WTC11 (cell line): Measurements from ENCODE around the gene FCN1. TPM values are rescaled to one million over a fixed set of nuclear protein-coding genes. Genes with fewer than 3 reads are reported as not detected.

Experiments used
- ATAC-seq: fragments of 200-7000 bp; cut with Tn5 transposase; 2 replicates; pipeline ENCODE4 v1.10.0; 2021; ENCODE audit warnings: mild to moderate bottlenecking, moderate library complexity
- CTCF ChIA-PET: fragments of 300-600 bp; sonication (Branson Sonifier 250); formaldehyde crosslinking; loops from one replicate; lab custom pipeline; 2021; ENCODE audit warnings: antibody characterized with exemption; lab: Charles Lee
- POLR2A ChIA-PET: fragments of 350-600 bp; sonication (Branson Sonifier 250); formaldehyde crosslinking; loops from one replicate; lab custom pipeline; 2021; ENCODE audit warnings: antibody characterized with exemption; lab: Charles Lee
- DNase-seq: peaks from one replicate; pipeline ENCODE4 v3.0.0; 2021; ENCODE audit warnings: low spot score
- H3K27ac Mint-ChIP-seq: 2 replicates; pipeline ENCODE4 v1.8.0; 2021; ENCODE audit warnings: mixed read lengths
- H3K27me3 Mint-ChIP-seq: 2 replicates; pipeline ENCODE4 v1.8.0; 2021; ENCODE audit warnings: low read depth, mild to moderate bottlenecking, moderate library complexity, mixed read lengths
- H3K36me3 Mint-ChIP-seq: 2 replicates; pipeline ENCODE4 v1.8.0; 2021; ENCODE audit warnings: mixed read lengths
- H3K4me1 Mint-ChIP-seq: 2 replicates; pipeline ENCODE4 v1.8.0; 2022; ENCODE audit warnings: mixed read lengths
- H3K4me3 Mint-ChIP-seq: 2 replicates; pipeline ENCODE4 v1.8.0; 2021; ENCODE audit warnings: mild to moderate bottlenecking, moderate library complexity, mixed read lengths
- H3K9me3 Mint-ChIP-seq: 2 replicates; pipeline ENCODE4 v1.8.0; 2021; ENCODE audit warnings: mixed read lengths
- CREB1 ChIP-seq: sonication (generic); formaldehyde crosslinking; IDR thresholded peaks from 2 replicates; pipeline ENCODE4 v1.8.0; 2023; ENCODE audit warnings: mild to moderate bottlenecking, missing genetic modification reagents
- EMX1 ChIP-seq: fragments of 250-450 bp; sonication (Bioruptor Pico); IDR thresholded peaks from 2 replicates; pipeline ENCODE4 v1.8.0; 2021; ENCODE audit warnings: mild to moderate bottlenecking
- ESRRA ChIP-seq: sonication (generic); formaldehyde crosslinking; IDR thresholded peaks from 2 replicates; pipeline ENCODE4 v1.8.1; 2022; ENCODE audit warnings: mild to moderate bottlenecking, missing genetic modification reagents, borderline replicate concordance
- FOXK1 ChIP-seq: sonication (generic); formaldehyde crosslinking; IDR thresholded peaks from 2 replicates; pipeline ENCODE4 v1.8.0; 2022; ENCODE audit warnings: mild to moderate bottlenecking, moderate library complexity, missing genetic modification reagents
- GABPB1 ChIP-seq: sonication (generic); formaldehyde crosslinking; IDR thresholded peaks from 2 replicates; pipeline ENCODE4 v1.8.1; 2023; ENCODE audit warnings: mild to moderate bottlenecking, missing genetic modification reagents
- JAZF1 ChIP-seq: fragments of 250-450 bp; sonication (Bioruptor Pico); IDR thresholded peaks from 2 replicates; pipeline ENCODE4 v1.9.0; 2021; ENCODE audit warnings: moderate library complexity, mild to moderate bottlenecking, inconsistent platforms
- NFYB ChIP-seq: sonication (generic); formaldehyde crosslinking; conservative IDR thresholded peaks from 2 replicates; pipeline ENCODE4 v1.8.0; 2022; ENCODE audit warnings: low read depth, missing genetic modification reagents
- NR2C2 ChIP-seq: sonication (generic); formaldehyde crosslinking; IDR thresholded peaks from 2 replicates; pipeline ENCODE4 v1.8.0; 2022; ENCODE audit warnings: mild to moderate bottlenecking, missing genetic modification reagents
- NR3C1 ChIP-seq: sonication (generic); formaldehyde crosslinking; conservative IDR thresholded peaks from 2 replicates; pipeline ENCODE4 v1.8.1; 2023; ENCODE audit warnings: low read depth, mild to moderate bottlenecking, missing genetic modification reagents
- RORB ChIP-seq: fragments of 250-450 bp; sonication (Bioruptor Pico); IDR thresholded peaks from 2 replicates; pipeline ENCODE4 v1.9.0; 2021; ENCODE audit warnings: mild to moderate bottlenecking
- TEAD4 ChIP-seq: sonication (generic); formaldehyde crosslinking; IDR thresholded peaks from 2 replicates; pipeline ENCODE4 v1.8.0; 2022; ENCODE audit warnings: mild to moderate bottlenecking, missing genetic modification reagents
- ZBTB21 ChIP-seq: sonication (generic); formaldehyde crosslinking; IDR thresholded peaks from 2 replicates; pipeline ENCODE4 v1.8.1; 2023; ENCODE audit warnings: mild to moderate bottlenecking, missing genetic modification reagents, borderline replicate concordance
- ZNF219 ChIP-seq: sonication (generic); formaldehyde crosslinking; IDR thresholded peaks from 2 replicates; pipeline ENCODE4 v1.8.0; 2023; ENCODE audit warnings: missing genetic modification reagents, mild to moderate bottlenecking, borderline replicate concordance
- ZNF396 ChIP-seq: fragments of 250-450 bp; sonication (Bioruptor Pico); IDR thresholded peaks from 2 replicates; pipeline ENCODE4 v1.8.0; 2021; ENCODE audit warnings: mild to moderate bottlenecking, moderate library complexity, borderline replicate concordance
- ZNF423 ChIP-seq: fragments of 250-450 bp; sonication (Bioruptor Pico); IDR thresholded peaks from 2 replicates; pipeline ENCODE4 v2.1.2; 2022; ENCODE audit warnings: mild to moderate bottlenecking, moderate library complexity
- ZNF671 ChIP-seq: fragments of 250-450 bp; sonication (Bioruptor Pico); IDR thresholded peaks from 2 replicates; pipeline ENCODE4 v1.8.0; 2021; ENCODE audit warnings: mild to moderate bottlenecking
- total RNA-seq: library from RNA; stranded (reverse); gene quantifications from 3 replicates; pipeline ENCODE4 v1.2.3, GENCODE V29; 2021
- TF ChIP-seq, protein P1 (sequence below): sonication (generic); formaldehyde crosslinking; IDR thresholded peaks from 2 replicates; pipeline ENCODE4 v1.8.1; 2022; ENCODE audit warnings: missing genetic modification reagents, borderline replicate concordance
- TF ChIP-seq, protein P2 (sequence below): sonication (generic); formaldehyde crosslinking; IDR thresholded peaks from 2 replicates; pipeline ENCODE4 v1.8.0; 2022; ENCODE audit warnings: mild to moderate bottlenecking, missing genetic modification reagents
- TF ChIP-seq, protein P3 (sequence below): sonication (generic); formaldehyde crosslinking; conservative IDR thresholded peaks from 2 replicates; pipeline ENCODE4 v1.8.1; 2023; ENCODE audit warnings: mild to moderate bottlenecking, low read depth, missing genetic modification reagents, moderate library complexity
- TF ChIP-seq, protein P4 (sequence below): fragments of 250-450 bp; sonication (Bioruptor Pico); IDR thresholded peaks from 2 replicates; pipeline ENCODE4 v2.1.2; 2022; ENCODE audit warnings: mild to moderate bottlenecking, moderate library complexity
- TF ChIP-seq, protein P5 (sequence below): sonication (generic); formaldehyde crosslinking; IDR thresholded peaks from 2 replicates; pipeline ENCODE4 v1.8.1; 2022; ENCODE audit warnings: low read depth, missing genetic modification reagents, borderline replicate concordance
- TF ChIP-seq, protein P6 (sequence below): sonication (generic); formaldehyde crosslinking; IDR thresholded peaks from 2 replicates; pipeline ENCODE4 v1.8.1; 2023; ENCODE audit warnings: mild to moderate bottlenecking, missing genetic modification reagents, moderate library complexity
- TF ChIP-seq, protein P7 (sequence below): sonication (generic); formaldehyde crosslinking; IDR thresholded peaks from 2 replicates; pipeline ENCODE4 v1.8.0; 2022; ENCODE audit warnings: mild to moderate bottlenecking, missing genetic modification reagents
- TF ChIP-seq, protein P8 (sequence below): fragments of 250-450 bp; sonication (Bioruptor Pico); IDR thresholded peaks from 2 replicates; pipeline ENCODE4 v1.9.0; 2021; ENCODE audit warnings: mild to moderate bottlenecking

The FCN1 gene
- total RNA-seq, 1 experiment from 2014 or later = not detected

DNA sequence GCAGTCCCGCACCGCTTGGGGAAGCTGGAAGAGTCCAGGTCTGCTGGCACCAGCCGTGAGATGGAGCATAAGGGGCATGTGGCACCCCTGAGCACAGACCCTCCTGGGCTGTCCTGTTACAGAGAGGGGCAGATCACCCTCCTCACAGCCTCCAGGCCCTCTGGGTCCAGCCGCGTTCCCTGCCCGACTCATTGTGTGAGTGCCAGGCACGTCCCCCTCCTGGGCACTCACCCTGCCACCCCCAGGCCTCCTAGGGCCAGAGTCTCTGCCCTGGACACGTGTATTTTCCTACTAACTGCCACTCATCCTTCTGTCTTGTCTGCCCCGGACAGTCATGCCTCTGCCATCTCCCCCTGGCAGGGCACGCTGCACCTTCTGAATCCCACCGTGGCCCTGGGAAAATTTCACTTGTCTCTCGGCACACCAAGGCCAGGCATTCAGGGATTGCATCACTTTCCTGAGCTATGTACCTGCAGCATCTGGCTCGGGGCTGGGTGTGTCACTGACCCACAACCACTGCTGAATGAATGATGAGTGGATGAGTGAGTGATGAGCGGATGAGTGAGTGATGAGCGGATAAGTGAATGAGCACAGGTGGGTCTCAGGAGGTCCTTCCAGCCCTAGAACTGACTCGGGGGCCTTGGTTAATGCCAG lies 21.5 kb upstream of the FCN1 start:
- no peaks in the 10 kb centered on the region for H3K9me3 Mint-ChIP-seq
- H3K27ac Mint-ChIP-seq = no peak overlapping the region
- TF ChIP-seq RORB (CRISPR knock-in tag) = no peak
- no peak for TF ChIP-seq ESRRA
- no peak for TF ChIP-seq ZNF396
- no peak for TF ChIP-seq FOXK1 (CRISPR knock-in tag)
- no peak for TF ChIP-seq ZNF671 (CRISPR knock-in tag)
- H3K4me3 Mint-ChIP-seq = no peak overlapping the region
- no peaks in the 10 kb centered on the region; the same call in 1 of the 2 replicates for H3K27me3 Mint-ChIP-seq
- ChIA-PET CTCF (no interaction called here), POLR2A (no interaction called here)
- peaks cover 4% of the 10 kb centered on the region; the same call in 1 of the 2 replicates for H3K4me1 Mint-ChIP-seq
- ATAC-seq (no peak), DNase-seq (no peak)
- H3K36me3 Mint-ChIP-seq = no peaks in the 10 kb centered on the region

DNA sequence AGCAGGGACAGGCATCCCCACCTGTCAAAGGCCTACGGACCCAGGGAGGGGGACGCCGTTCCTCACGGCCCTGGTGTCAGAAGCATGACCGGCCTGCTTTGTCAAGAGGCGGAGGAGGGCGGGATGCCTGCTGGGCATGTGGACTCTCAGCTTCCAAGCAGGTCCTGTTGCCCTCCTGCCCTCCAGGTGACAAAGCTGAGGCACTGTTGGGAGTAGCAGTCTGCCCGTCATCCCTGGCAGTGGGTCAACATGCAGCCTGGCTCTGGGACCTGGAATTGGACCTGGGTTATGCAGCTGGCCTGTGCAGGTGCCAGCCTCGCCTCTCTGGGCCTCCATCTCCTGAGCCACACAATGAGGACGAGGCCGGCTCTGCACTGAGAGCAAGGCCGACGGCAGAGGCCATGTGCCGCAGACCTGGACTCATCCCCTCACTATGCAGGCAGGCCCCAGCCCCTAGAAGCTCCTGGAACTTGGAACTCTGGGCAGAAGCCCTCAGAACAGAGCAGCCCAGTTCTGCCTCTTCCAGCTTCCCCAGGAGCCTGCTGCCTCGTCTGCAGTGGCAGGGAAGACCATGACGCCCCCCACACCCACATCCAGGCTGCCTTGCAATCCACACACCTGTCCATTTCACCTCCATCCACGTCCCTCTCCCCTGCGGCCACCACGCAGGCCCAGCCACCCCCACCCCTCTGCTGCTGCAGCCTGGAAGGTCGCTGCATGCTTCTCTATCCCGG lies 20.8 kb upstream of the FCN1 start:
- TF ChIP-seq ZBTB21 (no peak), NFYB (CRISPR knock-in tag) (no peak), NR3C1 (no peak), GABPB1 (CRISPR knock-in tag) (no peak), NR2C2 (no peak), JAZF1 (CRISPR knock-in tag) (no peak), CREB1 (CRISPR knock-in tag) (no peak), ZNF423 (CRISPR knock-in tag) (no peak), EMX1 (CRISPR knock-in tag) (no peak), TEAD4 (CRISPR knock-in tag) (no peak), ZNF219 (CRISPR knock-in tag) (no peak)
- TF ChIP-seq, protein P1, sequence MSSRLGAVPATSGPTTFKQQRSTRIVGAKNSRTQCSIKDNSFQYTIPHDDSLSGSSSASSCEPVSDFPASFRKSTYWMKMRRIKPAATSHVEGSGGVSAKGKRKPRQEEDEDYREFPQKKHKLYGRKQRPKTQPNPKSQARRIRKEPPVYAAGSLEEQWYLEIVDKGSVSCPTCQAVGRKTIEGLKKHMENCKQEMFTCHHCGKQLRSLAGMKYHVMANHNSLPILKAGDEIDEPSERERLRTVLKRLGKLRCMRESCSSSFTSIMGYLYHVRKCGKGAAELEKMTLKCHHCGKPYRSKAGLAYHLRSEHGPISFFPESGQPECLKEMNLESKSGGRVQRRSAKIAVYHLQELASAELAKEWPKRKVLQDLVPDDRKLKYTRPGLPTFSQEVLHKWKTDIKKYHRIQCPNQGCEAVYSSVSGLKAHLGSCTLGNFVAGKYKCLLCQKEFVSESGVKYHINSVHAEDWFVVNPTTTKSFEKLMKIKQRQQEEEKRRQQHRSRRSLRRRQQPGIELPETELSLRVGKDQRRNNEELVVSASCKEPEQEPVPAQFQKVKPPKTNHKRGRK (CRISPR knock-in tag) = no peak
- TF ChIP-seq, protein P2, sequence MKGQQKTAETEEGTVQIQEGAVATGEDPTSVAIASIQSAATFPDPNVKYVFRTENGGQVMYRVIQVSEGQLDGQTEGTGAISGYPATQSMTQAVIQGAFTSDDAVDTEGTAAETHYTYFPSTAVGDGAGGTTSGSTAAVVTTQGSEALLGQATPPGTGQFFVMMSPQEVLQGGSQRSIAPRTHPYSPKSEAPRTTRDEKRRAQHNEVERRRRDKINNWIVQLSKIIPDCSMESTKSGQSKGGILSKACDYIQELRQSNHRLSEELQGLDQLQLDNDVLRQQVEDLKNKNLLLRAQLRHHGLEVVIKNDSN (CRISPR knock-in tag) = no peak
- TF ChIP-seq, protein P3, sequence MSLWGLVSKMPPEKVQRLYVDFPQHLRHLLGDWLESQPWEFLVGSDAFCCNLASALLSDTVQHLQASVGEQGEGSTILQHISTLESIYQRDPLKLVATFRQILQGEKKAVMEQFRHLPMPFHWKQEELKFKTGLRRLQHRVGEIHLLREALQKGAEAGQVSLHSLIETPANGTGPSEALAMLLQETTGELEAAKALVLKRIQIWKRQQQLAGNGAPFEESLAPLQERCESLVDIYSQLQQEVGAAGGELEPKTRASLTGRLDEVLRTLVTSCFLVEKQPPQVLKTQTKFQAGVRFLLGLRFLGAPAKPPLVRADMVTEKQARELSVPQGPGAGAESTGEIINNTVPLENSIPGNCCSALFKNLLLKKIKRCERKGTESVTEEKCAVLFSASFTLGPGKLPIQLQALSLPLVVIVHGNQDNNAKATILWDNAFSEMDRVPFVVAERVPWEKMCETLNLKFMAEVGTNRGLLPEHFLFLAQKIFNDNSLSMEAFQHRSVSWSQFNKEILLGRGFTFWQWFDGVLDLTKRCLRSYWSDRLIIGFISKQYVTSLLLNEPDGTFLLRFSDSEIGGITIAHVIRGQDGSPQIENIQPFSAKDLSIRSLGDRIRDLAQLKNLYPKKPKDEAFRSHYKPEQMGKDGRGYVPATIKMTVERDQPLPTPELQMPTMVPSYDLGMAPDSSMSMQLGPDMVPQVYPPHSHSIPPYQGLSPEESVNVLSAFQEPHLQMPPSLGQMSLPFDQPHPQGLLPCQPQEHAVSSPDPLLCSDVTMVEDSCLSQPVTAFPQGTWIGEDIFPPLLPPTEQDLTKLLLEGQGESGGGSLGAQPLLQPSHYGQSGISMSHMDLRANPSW = no peak
- TF ChIP-seq, protein P4, sequence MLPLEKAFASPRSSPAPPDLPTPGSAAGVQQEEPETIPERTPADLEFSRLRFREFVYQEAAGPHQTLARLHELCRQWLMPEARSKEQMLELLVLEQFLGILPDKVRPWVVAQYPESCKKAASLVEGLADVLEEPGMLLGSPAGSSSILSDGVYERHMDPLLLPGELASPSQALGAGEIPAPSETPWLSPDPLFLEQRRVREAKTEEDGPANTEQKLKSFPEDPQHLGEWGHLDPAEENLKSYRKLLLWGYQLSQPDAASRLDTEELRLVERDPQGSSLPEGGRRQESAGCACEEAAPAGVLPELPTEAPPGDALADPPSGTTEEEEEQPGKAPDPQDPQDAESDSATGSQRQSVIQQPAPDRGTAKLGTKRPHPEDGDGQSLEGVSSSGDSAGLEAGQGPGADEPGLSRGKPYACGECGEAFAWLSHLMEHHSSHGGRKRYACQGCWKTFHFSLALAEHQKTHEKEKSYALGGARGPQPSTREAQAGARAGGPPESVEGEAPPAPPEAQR (CRISPR knock-in tag) = no peak
- TF ChIP-seq, protein P5, sequence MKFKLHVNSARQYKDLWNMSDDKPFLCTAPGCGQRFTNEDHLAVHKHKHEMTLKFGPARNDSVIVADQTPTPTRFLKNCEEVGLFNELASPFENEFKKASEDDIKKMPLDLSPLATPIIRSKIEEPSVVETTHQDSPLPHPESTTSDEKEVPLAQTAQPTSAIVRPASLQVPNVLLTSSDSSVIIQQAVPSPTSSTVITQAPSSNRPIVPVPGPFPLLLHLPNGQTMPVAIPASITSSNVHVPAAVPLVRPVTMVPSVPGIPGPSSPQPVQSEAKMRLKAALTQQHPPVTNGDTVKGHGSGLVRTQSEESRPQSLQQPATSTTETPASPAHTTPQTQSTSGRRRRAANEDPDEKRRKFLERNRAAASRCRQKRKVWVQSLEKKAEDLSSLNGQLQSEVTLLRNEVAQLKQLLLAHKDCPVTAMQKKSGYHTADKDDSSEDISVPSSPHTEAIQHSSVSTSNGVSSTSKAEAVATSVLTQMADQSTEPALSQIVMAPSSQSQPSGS (CRISPR knock-in tag) = no peak
- TF ChIP-seq, protein P6, sequence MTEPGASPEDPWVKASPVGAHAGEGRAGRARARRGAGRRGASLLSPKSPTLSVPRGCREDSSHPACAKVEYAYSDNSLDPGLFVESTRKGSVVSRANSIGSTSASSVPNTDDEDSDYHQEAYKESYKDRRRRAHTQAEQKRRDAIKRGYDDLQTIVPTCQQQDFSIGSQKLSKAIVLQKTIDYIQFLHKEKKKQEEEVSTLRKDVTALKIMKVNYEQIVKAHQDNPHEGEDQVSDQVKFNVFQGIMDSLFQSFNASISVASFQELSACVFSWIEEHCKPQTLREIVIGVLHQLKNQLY (CRISPR knock-in tag) = no peak
- TF ChIP-seq, protein P7, sequence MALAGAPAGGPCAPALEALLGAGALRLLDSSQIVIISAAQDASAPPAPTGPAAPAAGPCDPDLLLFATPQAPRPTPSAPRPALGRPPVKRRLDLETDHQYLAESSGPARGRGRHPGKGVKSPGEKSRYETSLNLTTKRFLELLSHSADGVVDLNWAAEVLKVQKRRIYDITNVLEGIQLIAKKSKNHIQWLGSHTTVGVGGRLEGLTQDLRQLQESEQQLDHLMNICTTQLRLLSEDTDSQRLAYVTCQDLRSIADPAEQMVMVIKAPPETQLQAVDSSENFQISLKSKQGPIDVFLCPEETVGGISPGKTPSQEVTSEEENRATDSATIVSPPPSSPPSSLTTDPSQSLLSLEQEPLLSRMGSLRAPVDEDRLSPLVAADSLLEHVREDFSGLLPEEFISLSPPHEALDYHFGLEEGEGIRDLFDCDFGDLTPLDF (CRISPR knock-in tag) = no peak
- TF ChIP-seq, protein P8, sequence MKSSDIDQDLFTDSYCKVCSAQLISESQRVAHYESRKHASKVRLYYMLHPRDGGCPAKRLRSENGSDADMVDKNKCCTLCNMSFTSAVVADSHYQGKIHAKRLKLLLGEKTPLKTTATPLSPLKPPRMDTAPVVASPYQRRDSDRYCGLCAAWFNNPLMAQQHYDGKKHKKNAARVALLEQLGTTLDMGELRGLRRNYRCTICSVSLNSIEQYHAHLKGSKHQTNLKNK (CRISPR knock-in tag) = no peak
- ChIA-PET CTCF (no interaction called here), POLR2A (no interaction called here)
- Mint-ChIP-seq H3K9me3 (no peaks in the 10 kb centered on the region), H3K36me3 (no peaks in the 10 kb centered on the region), H3K4me1 (peaks cover 4% of the 10 kb centered on the region; the same call in 1 of the 2 replicates), H3K27me3 (no peaks in the 10 kb centered on the region; the same call in 1 of the 2 replicates), H3K27ac (no peak overlapping the region), H3K4me3 (no peak overlapping the region)
- DNase-seq = no peak
- ATAC-seq = no peak
